Measurements from ENCODE around the gene CEP164.

CEP164 gene

GRCh38 chr11:117457031-117457785 lies 129.6 kb downstream of the CEP164 start:
- in situ Hi-C loops (cut with MboI; ENCODE audit: low sequenced_read_pairs): no loop called here

GRCh38 chr11:117457835-117458234 lies 130.2 kb downstream of the CEP164 start:
- in situ Hi-C loops (cut with MboI; ENCODE audit: low sequenced_read_pairs): no loop called here

GRCh38 chr11:117458275-117459122 lies 130.8 kb downstream of the CEP164 start:
- in situ Hi-C loops (cut with MboI; ENCODE audit: low sequenced_read_pairs): no loop called here

- in situ Hi-C loops (cut with MboI; ENCODE audit: low sequenced_read_pairs): no loop called here
These were observed 131.7 kb downstream of the CEP164 start for GRCh38 chr11:117459123-117459978.

- in situ Hi-C loops (cut with MboI; ENCODE audit: low sequenced_read_pairs): no loop called here
These were observed 132.3 kb downstream of the CEP164 start for GRCh38 chr11:117459979-117460300.

- in situ Hi-C loops (cut with MboI; ENCODE audit: low sequenced_read_pairs): no loop called here
These were observed 133.9 kb downstream of the CEP164 start for GRCh38 chr11:117461396-117462182.

GRCh38 chr11:117462183-117462863 lies 134.7 kb downstream of the CEP164 start:
- in situ Hi-C loops (cut with MboI; ENCODE audit: low sequenced_read_pairs): no loop called here

GRCh38 chr11:117462864-117463247 lies 135.2 kb downstream of the CEP164 start:
- in situ Hi-C loops (cut with MboI; ENCODE audit: low sequenced_read_pairs): no loop called here
